SU-DHL-6 (cell line): ENCODE results near the gene AOAH.

Source experiments
- H2AFZ ChIP-seq: fragments of 200-600 bp; sonication (generic); 2 replicates; pipeline ENCODE4 v1.6.1; 2014; ENCODE audit warnings: low read depth, mild to moderate bottlenecking, moderate library complexity, mixed read lengths, antibody characterized with exemption, low read length; ENCODE audit not compliant: severe bottlenecking
- H3F3A ChIP-seq: fragments of 200-600 bp; shearing (Covaris generic); 2 replicates; pipeline ENCODE4 v1.6.0; 2016; ENCODE audit warnings: antibody characterized with exemption, mild to moderate bottlenecking; ENCODE audit not compliant: insufficient read depth
- H3K27ac ChIP-seq: fragments of 200-600 bp; sonication (generic); 2 replicates; pipeline ENCODE4 v1.5.1; 2016; ENCODE audit warnings: low read depth, mild to moderate bottlenecking, low read length, moderate library complexity, mixed read lengths
- H3K27me3 ChIP-seq: fragments of 200-600 bp; sonication (generic), shearing (Covaris generic); 2 replicates; pipeline ENCODE4 v1.6.0; 2014; ENCODE audit warnings: mild to moderate bottlenecking, low read length
- H3K36me3 ChIP-seq: fragments of 200-600 bp; sonication (generic); 2 replicates; pipeline ENCODE4 v1.6.1; 2014; ENCODE audit warnings: mild to moderate bottlenecking, low read length, mixed read lengths
- H3K4me2 ChIP-seq: fragments of 300-600, 200-600 bp; shearing (Covaris generic), sonication (generic); 2 replicates; pipeline ENCODE4 v1.6.0; 2014; ENCODE audit warnings: low read length, low read depth, mild to moderate bottlenecking; ENCODE audit not compliant: poor library complexity, severe bottlenecking
- H3K4me3 ChIP-seq: fragments of 200-600 bp; sonication (generic); 2 replicates; pipeline ENCODE4 v1.5.1; 2014; ENCODE audit warnings: antibody characterized with exemption, low read length, mild to moderate bottlenecking, mixed read lengths; ENCODE audit not compliant: insufficient read depth, poor library complexity, severe bottlenecking
- H3K79me2 ChIP-seq: fragments of 200-600 bp; sonication (generic); 2 replicates; pipeline ENCODE4 v1.6.1; 2014; ENCODE audit warnings: mild to moderate bottlenecking, low read length, moderate library complexity; ENCODE audit not compliant: insufficient read depth
- H3K9ac ChIP-seq: fragments of 200-600 bp; sonication (generic); 2 replicates; pipeline ENCODE4 v1.7.0; 2014; ENCODE audit warnings: mild to moderate bottlenecking, low read length
- H3K9me2 ChIP-seq: fragments of 200-600 bp; sonication (generic); replicated peaks from 2 replicates; pipeline ENCODE4 v1.6.1; 2014; ENCODE audit warnings: low read length; ENCODE audit not compliant: insufficient read depth
- H3K9me3 ChIP-seq: fragments of 200-600 bp; sonication (generic); 2 replicates; pipeline ENCODE4 v1.6.1; 2014; ENCODE audit warnings: low read length, mixed read lengths; ENCODE audit not compliant: insufficient read depth
- H4K20me1 ChIP-seq: fragments of 200-600 bp; sonication (generic); 2 replicates; pipeline ENCODE4 v1.6.1; 2014; ENCODE audit warnings: low read depth, mild to moderate bottlenecking, antibody characterized with exemption, low read length, moderate library complexity, mixed read lengths
- EZH2phosphoT487 ChIP-seq: fragments of 200-600 bp; sonication (generic), shearing (Covaris generic); conservative IDR thresholded peaks from 2 replicates; pipeline ENCODE4 v1.6.1; 2018; ENCODE audit warnings: mild to moderate bottlenecking, antibody characterized with exemption, low read length, moderate library complexity, mixed read lengths
- TF ChIP-seq, protein P1 (sequence below): fragments of 200-600 bp; sonication (generic); IDR thresholded peaks from one replicate; pipeline ENCODE4 v1.5.1; 2017; ENCODE audit warnings: antibody characterized with exemption, mild to moderate bottlenecking, low read length, moderate library complexity; ENCODE audit not compliant: insufficient read depth, poor library complexity, severe bottlenecking

AOAH gene

DNA sequence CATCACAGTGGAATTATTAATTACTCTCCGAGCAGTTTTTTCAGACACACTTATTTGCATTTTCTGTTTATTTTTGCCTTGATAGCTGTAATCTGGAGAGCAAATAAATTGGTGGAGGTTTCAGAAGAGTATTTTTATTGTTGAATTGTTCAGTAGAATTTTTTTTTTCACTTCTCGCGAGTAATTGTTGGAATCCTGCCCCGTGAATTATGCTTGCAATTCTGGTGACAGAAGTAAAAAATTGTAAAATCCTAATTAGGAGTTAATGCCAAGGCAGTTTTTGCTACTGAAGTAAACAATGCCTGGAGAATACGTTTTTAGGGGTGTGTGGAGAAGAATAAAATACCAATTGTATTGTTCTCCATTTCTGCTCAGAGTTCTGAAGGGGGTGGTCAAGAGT, 88.2 kb downstream of the AOAH start:
- Histone ChIP-seq H3K4me3 (no peak overlapping the region), H3K4me2 (no peak overlapping the region), H3F3A (no peaks in the 10 kb centered on the region), H3K36me3 (no peaks in the 10 kb centered on the region), H4K20me1 (no peaks in the 10 kb centered on the region), H3K27me3 (no peaks in the 10 kb centered on the region), H3K9me3 (no peaks in the 10 kb centered on the region), H3K79me2 (no peaks in the 10 kb centered on the region), H3K9ac (no peak overlapping the region), H3K27ac (no peak overlapping the region), H3K9me2 (no peaks in the 10 kb centered on the region), H2AFZ (no peak overlapping the region)
- TF ChIP-seq, protein P1, sequence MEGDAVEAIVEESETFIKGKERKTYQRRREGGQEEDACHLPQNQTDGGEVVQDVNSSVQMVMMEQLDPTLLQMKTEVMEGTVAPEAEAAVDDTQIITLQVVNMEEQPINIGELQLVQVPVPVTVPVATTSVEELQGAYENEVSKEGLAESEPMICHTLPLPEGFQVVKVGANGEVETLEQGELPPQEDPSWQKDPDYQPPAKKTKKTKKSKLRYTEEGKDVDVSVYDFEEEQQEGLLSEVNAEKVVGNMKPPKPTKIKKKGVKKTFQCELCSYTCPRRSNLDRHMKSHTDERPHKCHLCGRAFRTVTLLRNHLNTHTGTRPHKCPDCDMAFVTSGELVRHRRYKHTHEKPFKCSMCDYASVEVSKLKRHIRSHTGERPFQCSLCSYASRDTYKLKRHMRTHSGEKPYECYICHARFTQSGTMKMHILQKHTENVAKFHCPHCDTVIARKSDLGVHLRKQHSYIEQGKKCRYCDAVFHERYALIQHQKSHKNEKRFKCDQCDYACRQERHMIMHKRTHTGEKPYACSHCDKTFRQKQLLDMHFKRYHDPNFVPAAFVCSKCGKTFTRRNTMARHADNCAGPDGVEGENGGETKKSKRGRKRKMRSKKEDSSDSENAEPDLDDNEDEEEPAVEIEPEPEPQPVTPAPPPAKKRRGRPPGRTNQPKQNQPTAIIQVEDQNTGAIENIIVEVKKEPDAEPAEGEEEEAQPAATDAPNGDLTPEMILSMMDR, result no peak
- TF ChIP-seq EZH2phosphoT487, result no peak

GRCh38 chr7:36635091-36635490, 89.2 kb downstream of the AOAH start:
- no peak overlapping the region for H3K27ac ChIP-seq
- no peak overlapping the region for H3K9ac ChIP-seq
- H3K79me2 ChIP-seq, result no peaks in the 10 kb centered on the region
- H2AFZ ChIP-seq, result no peak overlapping the region
- H3F3A ChIP-seq, result no peaks in the 10 kb centered on the region
- H3K36me3 ChIP-seq, result no peaks in the 10 kb centered on the region
- no peak overlapping the region for H3K4me3 ChIP-seq
- H3K27me3 ChIP-seq, result no peaks in the 10 kb centered on the region
- H3K9me3 ChIP-seq, result no peaks in the 10 kb centered on the region
- no peaks in the 10 kb centered on the region for H4K20me1 ChIP-seq
- no peaks in the 10 kb centered on the region for H3K9me2 ChIP-seq
- TF ChIP-seq EZH2phosphoT487, result no peak
- TF ChIP-seq, protein P1, result no peak
- H3K4me2 ChIP-seq, result no peak overlapping the region

DNA sequence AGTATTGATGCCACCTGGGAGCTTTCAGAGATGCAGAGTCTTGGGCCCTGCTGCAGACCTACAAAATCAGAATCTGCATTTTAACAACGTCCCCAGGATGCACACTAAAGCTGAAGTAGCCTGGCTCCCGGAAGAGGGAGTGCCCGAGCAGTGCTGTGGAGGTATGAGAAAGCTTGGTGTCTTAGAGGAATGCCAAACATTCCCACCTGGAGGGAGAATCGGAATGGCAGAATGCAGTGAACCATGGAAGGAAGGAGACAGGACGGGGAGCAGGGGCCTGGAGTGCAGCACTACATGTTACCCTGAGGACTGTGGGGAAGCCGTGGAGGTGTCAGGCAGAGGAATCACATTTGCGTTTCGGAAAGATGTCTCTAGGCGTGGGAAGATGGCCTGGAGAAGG, 90.9 kb downstream of the AOAH start:
- H3K27me3 ChIP-seq, result no peaks in the 10 kb centered on the region
- no peak overlapping the region for H2AFZ ChIP-seq
- H3K9ac ChIP-seq, result no peak overlapping the region
- no peaks in the 10 kb centered on the region for H3K9me2 ChIP-seq
- TF ChIP-seq, protein P1, result no peak
- TF ChIP-seq EZH2phosphoT487, result no peak
- H3K36me3 ChIP-seq, result no peaks in the 10 kb centered on the region
- H3K4me2 ChIP-seq, result no peak overlapping the region
- no peak overlapping the region for H3K27ac ChIP-seq
- no peak overlapping the region for H3K4me3 ChIP-seq
- H3K9me3 ChIP-seq, result no peaks in the 10 kb centered on the region
- H3F3A ChIP-seq, result no peaks in the 10 kb centered on the region
- H4K20me1 ChIP-seq, result no peaks in the 10 kb centered on the region
- no peaks in the 10 kb centered on the region for H3K79me2 ChIP-seq
